Coronary artery (tissue), 2 donors: ENCODE results near the gene TGFBI.
A peak's percentile ranks its signal among the peaks of the same experiment; 100 is the strongest.

Experiments
- DNase-seq: peaks from one replicate; pipeline ENCODE4 v3.0.0-alpha.2; 2017; ENCODE audit warnings: low spot score
- H3K27ac ChIP-seq, 2 donors: fragments of 200-600 bp; sonication (generic); one replicate each; pipeline ENCODE4 v1.5.1; 2016 to 2019
- H3K4me3 ChIP-seq: fragments of 200-600 bp; sonication (generic); 2 replicates; pipeline ENCODE4 v1.5.1; 2016; ENCODE audit warnings: mild to moderate bottlenecking, moderate library complexity
- TF ChIP-seq, protein P1 (sequence below): fragments of 200-600 bp; sonication (generic); IDR thresholded peaks from one replicate; pipeline ENCODE4 v1.5.1; 2019; ENCODE audit warnings: antibody characterized with exemption

The TGFBI gene

GRCh38 chr5:136035837-136036236 lies 7.0 kb downstream of the TGFBI start:
- TF ChIP-seq, protein P1, sequence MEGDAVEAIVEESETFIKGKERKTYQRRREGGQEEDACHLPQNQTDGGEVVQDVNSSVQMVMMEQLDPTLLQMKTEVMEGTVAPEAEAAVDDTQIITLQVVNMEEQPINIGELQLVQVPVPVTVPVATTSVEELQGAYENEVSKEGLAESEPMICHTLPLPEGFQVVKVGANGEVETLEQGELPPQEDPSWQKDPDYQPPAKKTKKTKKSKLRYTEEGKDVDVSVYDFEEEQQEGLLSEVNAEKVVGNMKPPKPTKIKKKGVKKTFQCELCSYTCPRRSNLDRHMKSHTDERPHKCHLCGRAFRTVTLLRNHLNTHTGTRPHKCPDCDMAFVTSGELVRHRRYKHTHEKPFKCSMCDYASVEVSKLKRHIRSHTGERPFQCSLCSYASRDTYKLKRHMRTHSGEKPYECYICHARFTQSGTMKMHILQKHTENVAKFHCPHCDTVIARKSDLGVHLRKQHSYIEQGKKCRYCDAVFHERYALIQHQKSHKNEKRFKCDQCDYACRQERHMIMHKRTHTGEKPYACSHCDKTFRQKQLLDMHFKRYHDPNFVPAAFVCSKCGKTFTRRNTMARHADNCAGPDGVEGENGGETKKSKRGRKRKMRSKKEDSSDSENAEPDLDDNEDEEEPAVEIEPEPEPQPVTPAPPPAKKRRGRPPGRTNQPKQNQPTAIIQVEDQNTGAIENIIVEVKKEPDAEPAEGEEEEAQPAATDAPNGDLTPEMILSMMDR, result no peak
- Histone ChIP-seq H3K4me3 (no peak overlapping the region), H3K27ac (peak overlapping the region in 1 of 2 donors; percentile 69)
- DNase-seq, result peak; percentile 40

DNA sequence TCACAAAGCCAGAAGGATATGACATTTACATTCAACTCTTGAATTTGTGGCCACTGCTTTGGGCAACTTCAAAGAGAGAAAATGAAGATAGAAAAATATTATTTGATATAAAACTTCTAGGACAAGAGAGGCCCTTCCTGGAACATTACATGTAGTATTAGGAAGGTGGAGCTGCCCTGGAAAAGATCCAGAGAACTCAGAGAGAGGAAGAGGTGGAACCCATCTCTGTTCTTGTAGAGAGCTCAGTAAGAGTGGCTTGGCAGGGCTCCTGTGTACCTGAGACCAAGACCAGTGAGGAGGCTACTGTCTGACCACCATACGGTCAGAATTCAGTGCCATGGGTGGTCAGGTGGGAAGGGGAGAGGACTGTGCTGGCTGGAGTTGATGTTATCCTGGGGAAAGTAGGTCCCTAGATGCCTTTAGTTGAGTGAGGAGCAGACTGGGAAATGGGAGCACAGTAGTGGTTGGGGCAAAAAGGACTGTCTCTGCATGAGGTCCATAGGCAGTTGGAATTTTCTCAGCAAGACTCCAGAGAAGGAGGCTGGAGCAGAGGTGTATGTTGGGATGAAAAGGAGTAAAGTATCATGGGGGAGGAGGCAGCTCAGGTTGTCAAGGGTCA lies 7.6 kb downstream of the TGFBI start:
- DNase-seq, result no peak
- Histone ChIP-seq H3K4me3 (no peak overlapping the region), H3K27ac (peak overlapping the region in 1 of 2 donors; percentile 69)
- TF ChIP-seq, protein P1, result no peak

GRCh38 chr5:136037001-136037705 lies 8.4 kb downstream of the TGFBI start:
- TF ChIP-seq, protein P1, result no peak
- Histone ChIP-seq H3K27ac (peak overlapping the region in 1 of 2 donors; percentile 69), H3K4me3 (no peak overlapping the region)
- DNase-seq, result no peak

GRCh38 chr5:136038635-136039034 lies 9.8 kb downstream of the TGFBI start:
- DNase-seq, result no peak
- TF ChIP-seq, protein P1, result no peak
- H3K4me3 ChIP-seq, result no peak overlapping the region
- H3K27ac ChIP-seq, result no peak overlapping the region

DNA sequence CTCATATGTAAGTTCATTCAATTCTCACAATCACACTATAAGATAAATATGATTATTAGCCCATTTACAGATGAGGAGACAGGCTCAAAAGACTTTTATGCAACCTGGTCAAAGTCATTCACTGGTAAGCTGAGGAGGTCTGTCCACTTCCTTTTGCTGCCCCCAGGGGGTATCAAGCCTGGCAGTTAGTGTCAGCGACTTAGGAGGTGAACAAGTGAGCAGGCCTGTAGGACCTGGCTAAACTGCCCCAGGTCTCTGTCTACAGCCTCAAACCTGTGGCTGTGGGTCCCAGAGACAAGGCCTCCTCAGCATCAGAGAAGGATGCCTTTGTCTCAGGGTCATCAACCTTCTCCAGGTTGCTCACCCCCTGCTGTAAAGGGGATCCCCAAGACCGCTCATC lies 10.4 kb downstream of the TGFBI start:
- Histone ChIP-seq H3K4me3 (no peak overlapping the region), H3K27ac (no peak overlapping the region)
- TF ChIP-seq, protein P1, result no peak
- DNase-seq, result no peak

DNA sequence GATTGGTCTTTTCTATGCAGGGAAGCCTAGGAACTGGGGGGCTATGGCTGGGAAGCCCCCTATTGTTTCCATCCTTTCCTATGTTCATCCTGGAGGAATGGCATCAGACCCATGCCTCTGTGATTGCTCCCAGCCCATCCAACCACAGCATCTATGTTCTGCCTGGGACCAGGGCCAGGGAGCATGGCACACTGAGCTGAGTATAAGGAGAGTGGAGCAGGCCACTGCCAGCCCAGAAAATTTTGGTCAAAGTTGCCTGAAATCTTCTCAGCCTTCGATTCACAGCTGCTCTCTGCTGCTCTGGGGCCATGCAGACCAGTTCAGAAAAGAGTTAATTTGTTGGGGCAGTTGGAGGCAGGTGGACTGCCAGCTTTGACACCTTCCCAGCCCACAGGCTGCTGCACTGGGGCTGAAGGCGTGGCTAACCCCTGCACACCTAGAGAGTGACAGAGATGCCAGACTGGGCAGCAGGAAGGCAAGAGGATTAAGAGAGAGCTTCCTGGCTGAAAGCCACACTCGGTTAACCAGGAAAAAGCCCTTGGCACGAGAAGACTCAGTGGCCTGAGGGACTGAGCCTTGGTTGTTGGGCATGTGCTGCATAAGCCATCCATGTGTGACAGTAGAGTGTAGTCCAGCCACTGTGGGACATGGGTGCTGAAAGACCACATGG lies 12.1 kb downstream of the TGFBI start:
- no peak for DNase-seq
- TF ChIP-seq, protein P1, result no peak
- Histone ChIP-seq H3K4me3 (no peak overlapping the region), H3K27ac (peak overlapping the region in 1 of 2 donors; percentile 14)
